Measurements from ENCODE around the gene CALHM5.

Gene CALHM5

DNA sequence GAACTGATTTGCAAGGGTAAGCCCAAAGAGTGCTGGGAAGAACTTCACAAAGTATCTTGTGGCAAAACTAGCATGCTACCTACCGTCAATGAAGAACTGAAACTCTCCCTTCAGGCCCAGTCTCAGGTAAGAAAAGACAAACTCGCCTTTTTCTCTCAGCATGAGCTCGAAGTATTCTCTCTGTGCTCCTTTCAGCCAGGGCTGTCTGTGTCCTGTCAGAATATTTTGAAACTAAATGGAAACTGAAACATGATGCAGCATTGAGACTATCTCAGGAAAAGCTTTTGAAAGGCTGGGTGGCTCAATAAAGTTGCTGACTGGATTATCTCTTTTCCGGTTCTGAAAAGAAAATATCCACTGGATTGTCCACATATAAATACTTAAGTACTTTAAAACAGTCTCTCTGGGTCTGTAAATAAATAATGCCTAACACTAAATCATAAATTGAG is 696 bp downstream of the CALHM5 start (continued):
- TF ChIP-seq, protein P1, sequence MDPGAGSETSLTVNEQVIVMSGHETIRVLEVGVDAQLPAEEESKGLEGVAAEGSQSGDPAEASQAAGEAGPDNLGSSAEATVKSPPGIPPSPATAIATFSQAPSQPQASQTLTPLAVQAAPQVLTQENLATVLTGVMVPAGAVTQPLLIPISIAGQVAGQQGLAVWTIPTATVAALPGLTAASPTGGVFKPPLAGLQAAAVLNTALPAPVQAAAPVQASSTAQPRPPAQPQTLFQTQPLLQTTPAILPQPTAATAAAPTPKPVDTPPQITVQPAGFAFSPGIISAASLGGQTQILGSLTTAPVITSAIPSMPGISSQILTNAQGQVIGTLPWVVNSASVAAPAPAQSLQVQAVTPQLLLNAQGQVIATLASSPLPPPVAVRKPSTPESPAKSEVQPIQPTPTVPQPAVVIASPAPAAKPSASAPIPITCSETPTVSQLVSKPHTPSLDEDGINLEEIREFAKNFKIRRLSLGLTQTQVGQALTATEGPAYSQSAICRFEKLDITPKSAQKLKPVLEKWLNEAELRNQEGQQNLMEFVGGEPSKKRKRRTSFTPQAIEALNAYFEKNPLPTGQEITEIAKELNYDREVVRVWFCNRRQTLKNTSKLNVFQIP (CRISPR knock-in tag; IDR thresholded peaks at IDR 0.05; ENCODE audit: borderline replicate concordance, low read depth) = no peak
- TF ChIP-seq ZNF8 (CRISPR knock-in tag; IDR thresholded peaks at IDR 0.05) (no peak), PPARA (CRISPR knock-in tag; IDR thresholded peaks at IDR 0.05; ENCODE audit: borderline replicate concordance) (no peak), ZC3H10 (CRISPR knock-in tag; IDR thresholded peaks at IDR 0.05) (no peak), TCF4 (CRISPR knock-in tag; IDR thresholded peaks at IDR 0.05; ENCODE audit: borderline replicate concordance) (no peak), GLIS3 (CRISPR knock-in tag; IDR thresholded peaks at IDR 0.05) (no peak)

DNA sequence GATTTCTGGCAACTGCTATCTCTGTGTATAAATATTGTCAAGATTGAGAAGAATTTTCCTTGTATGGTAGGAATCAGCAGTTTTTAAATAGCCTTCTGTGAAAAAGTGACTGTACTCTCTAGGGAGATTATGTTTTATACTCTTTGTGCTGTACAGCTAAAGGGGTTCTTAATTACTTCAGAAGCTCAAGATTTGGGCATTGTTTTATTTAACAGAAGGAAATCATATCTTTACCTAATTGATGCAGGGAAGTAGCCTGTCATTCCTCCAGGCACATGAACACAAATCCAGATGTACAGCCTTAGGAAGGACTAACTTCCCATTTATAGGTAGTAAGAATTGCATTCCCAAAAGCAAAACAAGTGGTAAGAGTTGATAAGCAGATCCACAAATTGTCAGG is 1.3 kb downstream of the CALHM5 start:
- TF ChIP-seq ZNF8 (CRISPR knock-in tag; IDR thresholded peaks at IDR 0.05) = no peak
- TF ChIP-seq, protein P2, sequence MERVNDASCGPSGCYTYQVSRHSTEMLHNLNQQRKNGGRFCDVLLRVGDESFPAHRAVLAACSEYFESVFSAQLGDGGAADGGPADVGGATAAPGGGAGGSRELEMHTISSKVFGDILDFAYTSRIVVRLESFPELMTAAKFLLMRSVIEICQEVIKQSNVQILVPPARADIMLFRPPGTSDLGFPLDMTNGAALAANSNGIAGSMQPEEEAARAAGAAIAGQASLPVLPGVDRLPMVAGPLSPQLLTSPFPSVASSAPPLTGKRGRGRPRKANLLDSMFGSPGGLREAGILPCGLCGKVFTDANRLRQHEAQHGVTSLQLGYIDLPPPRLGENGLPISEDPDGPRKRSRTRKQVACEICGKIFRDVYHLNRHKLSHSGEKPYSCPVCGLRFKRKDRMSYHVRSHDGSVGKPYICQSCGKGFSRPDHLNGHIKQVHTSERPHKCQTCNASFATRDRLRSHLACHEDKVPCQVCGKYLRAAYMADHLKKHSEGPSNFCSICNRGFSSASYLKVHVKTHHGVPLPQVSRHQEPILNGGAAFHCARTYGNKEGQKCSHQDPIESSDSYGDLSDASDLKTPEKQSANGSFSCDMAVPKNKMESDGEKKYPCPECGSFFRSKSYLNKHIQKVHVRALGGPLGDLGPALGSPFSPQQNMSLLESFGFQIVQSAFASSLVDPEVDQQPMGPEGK (CRISPR knock-in tag; IDR thresholded peaks at IDR 0.05; ENCODE audit: borderline replicate concordance) = no peak
- no peak for TF ChIP-seq ZFP30 (CRISPR knock-in tag; IDR thresholded peaks at IDR 0.05)
- no peak for TF ChIP-seq CSDC2 (CRISPR knock-in tag; IDR thresholded peaks at IDR 0.05)
- no peak for TF ChIP-seq TOX (CRISPR knock-in tag; IDR thresholded peaks at IDR 0.05; ENCODE audit: borderline replicate concordance)
- no peak for TF ChIP-seq TCF4 (CRISPR knock-in tag; IDR thresholded peaks at IDR 0.05; ENCODE audit: borderline replicate concordance)
- no peak for TF ChIP-seq ISL1 (CRISPR knock-in tag; IDR thresholded peaks at IDR 0.05)
- no peak for TF ChIP-seq RARB (CRISPR knock-in tag; IDR thresholded peaks at IDR 0.05)
- no peak for TF ChIP-seq PPARA (CRISPR knock-in tag; IDR thresholded peaks at IDR 0.05; ENCODE audit: borderline replicate concordance)
- no peak for TF ChIP-seq OSR1 (CRISPR knock-in tag; IDR thresholded peaks at IDR 0.05)
- TF ChIP-seq GLIS3 (CRISPR knock-in tag; IDR thresholded peaks at IDR 0.05) = no peak
- TF ChIP-seq, protein P3, sequence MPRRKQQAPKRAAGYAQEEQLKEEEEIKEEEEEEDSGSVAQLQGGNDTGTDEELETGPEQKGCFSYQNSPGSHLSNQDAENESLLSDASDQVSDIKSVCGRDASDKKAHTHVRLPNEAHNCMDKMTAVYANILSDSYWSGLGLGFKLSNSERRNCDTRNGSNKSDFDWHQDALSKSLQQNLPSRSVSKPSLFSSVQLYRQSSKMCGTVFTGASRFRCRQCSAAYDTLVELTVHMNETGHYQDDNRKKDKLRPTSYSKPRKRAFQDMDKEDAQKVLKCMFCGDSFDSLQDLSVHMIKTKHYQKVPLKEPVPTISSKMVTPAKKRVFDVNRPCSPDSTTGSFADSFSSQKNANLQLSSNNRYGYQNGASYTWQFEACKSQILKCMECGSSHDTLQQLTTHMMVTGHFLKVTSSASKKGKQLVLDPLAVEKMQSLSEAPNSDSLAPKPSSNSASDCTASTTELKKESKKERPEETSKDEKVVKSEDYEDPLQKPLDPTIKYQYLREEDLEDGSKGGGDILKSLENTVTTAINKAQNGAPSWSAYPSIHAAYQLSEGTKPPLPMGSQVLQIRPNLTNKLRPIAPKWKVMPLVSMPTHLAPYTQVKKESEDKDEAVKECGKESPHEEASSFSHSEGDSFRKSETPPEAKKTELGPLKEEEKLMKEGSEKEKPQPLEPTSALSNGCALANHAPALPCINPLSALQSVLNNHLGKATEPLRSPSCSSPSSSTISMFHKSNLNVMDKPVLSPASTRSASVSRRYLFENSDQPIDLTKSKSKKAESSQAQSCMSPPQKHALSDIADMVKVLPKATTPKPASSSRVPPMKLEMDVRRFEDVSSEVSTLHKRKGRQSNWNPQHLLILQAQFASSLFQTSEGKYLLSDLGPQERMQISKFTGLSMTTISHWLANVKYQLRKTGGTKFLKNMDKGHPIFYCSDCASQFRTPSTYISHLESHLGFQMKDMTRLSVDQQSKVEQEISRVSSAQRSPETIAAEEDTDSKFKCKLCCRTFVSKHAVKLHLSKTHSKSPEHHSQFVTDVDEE (CRISPR knock-in tag; IDR thresholded peaks at IDR 0.05) = no peak
- TF ChIP-seq ZNF565 (CRISPR knock-in tag; conservative IDR thresholded peaks at IDR 0.05; ENCODE audit: low read depth) = no peak
- TF ChIP-seq, protein P1 (CRISPR knock-in tag; IDR thresholded peaks at IDR 0.05; ENCODE audit: borderline replicate concordance, low read depth) = no peak
- no peak for TF ChIP-seq ESRRG (CRISPR knock-in tag; IDR thresholded peaks at IDR 0.05)
- no peak for TF ChIP-seq SNAI2 (CRISPR knock-in tag; IDR thresholded peaks at IDR 0.05)
- TF ChIP-seq BACH2 (CRISPR knock-in tag; IDR thresholded peaks at IDR 0.05; ENCODE audit: borderline replicate concordance) = no peak
- ATAC-seq = peak; percentile 22; the same call in 2 of the 3 replicates

DNA sequence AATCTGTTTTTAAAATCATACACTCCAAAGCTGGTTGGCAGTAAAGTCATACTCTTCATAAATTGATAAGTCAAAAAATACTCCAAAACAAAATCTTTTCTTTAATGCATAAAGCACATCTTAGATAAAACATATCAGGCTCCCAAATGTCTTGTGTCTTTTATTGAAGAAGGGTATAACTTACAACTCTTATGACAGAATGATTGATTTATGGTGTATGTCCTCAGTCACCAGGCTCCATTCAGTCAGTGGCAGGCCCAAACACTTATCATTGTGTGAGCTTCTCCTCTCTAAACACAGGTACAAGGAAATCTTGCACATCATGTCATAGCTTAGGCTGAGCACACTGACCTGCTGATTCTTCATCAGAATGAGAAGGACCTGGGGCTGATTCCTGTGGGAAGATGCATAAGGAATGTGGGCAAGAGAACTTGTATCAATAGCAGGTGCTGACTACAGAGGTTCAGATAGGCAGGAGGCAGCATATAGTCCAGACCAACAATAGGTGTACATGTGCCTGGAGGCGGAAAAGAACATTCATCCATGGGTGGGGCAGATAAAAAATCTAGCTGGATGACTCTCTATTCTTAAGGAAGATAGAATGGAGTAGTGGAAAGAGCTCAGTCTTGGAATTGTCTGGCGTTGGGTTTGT is 1.9 kb downstream of the CALHM5 start:
- TF ChIP-seq, protein P2 (CRISPR knock-in tag; IDR thresholded peaks at IDR 0.05; ENCODE audit: borderline replicate concordance) = no peak
- TF ChIP-seq ZNF565 (CRISPR knock-in tag; conservative IDR thresholded peaks at IDR 0.05; ENCODE audit: low read depth) (no peak), ZNF70 (CRISPR knock-in tag; IDR thresholded peaks at IDR 0.05) (no peak), ZC3H10 (CRISPR knock-in tag; IDR thresholded peaks at IDR 0.05) (no peak), BACH2 (CRISPR knock-in tag; IDR thresholded peaks at IDR 0.05; ENCODE audit: borderline replicate concordance) (no peak), PPARA (CRISPR knock-in tag; IDR thresholded peaks at IDR 0.05; ENCODE audit: borderline replicate concordance) (no peak), ESRRG (CRISPR knock-in tag; IDR thresholded peaks at IDR 0.05) (no peak), CSDC2 (CRISPR knock-in tag; IDR thresholded peaks at IDR 0.05) (no peak), ARNTL (CRISPR knock-in tag; IDR thresholded peaks at IDR 0.05; ENCODE audit: borderline replicate concordance, low read depth) (no peak), RARB (CRISPR knock-in tag; IDR thresholded peaks at IDR 0.05) (no peak), GLIS3 (CRISPR knock-in tag; IDR thresholded peaks at IDR 0.05) (no peak), OSR1 (CRISPR knock-in tag; IDR thresholded peaks at IDR 0.05) (no peak), SNAI2 (CRISPR knock-in tag; IDR thresholded peaks at IDR 0.05) (no peak), ZFP30 (CRISPR knock-in tag; IDR thresholded peaks at IDR 0.05) (no peak), TCF4 (CRISPR knock-in tag; IDR thresholded peaks at IDR 0.05; ENCODE audit: borderline replicate concordance) (no peak), ISL1 (CRISPR knock-in tag; IDR thresholded peaks at IDR 0.05) (no peak)
- TF ChIP-seq, protein P4, sequence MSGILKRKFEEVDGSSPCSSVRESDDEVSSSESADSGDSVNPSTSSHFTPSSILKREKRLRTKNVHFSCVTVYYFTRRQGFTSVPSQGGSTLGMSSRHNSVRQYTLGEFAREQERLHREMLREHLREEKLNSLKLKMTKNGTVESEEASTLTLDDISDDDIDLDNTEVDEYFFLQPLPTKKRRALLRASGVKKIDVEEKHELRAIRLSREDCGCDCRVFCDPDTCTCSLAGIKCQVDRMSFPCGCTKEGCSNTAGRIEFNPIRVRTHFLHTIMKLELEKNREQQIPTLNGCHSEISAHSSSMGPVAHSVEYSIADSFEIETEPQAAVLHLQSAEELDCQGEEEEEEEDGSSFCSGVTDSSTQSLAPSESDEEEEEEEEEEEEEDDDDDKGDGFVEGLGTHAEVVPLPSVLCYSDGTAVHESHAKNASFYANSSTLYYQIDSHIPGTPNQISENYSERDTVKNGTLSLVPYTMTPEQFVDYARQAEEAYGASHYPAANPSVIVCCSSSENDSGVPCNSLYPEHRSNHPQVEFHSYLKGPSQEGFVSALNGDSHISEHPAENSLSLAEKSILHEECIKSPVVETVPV (CRISPR knock-in tag; IDR thresholded peaks at IDR 0.05) = no peak
- TF ChIP-seq, protein P5, sequence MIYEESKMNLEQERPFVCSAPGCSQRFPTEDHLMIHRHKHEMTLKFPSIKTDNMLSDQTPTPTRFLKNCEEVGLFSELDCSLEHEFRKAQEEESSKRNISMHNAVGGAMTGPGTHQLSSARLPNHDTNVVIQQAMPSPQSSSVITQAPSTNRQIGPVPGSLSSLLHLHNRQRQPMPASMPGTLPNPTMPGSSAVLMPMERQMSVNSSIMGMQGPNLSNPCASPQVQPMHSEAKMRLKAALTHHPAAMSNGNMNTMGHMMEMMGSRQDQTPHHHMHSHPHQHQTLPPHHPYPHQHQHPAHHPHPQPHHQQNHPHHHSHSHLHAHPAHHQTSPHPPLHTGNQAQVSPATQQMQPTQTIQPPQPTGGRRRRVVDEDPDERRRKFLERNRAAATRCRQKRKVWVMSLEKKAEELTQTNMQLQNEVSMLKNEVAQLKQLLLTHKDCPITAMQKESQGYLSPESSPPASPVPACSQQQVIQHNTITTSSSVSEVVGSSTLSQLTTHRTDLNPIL (CRISPR knock-in tag; IDR thresholded peaks at IDR 0.05; ENCODE audit: low read depth) = no peak

More for the DNA sequence above, 1.9 kb downstream of the CALHM5 start:
- no peak for ATAC-seq

Measured in SK-N-SH treated with all-trans-retinoic acid at 6 μM for 48 hours (cell line).